GM15510 (cell line): ENCODE measurements around the gene EIF4G3.

ENCODE experiments used
- POLR2A ChIP-seq: IDR thresholded peaks from 3 replicates; pipeline ENCODE4 v1.6.1; 2011; ENCODE audit warnings: borderline replicate concordance; ENCODE audit not compliant: insufficient read length; ENCODE audit errors: extremely low read depth

Gene EIF4G3

DNA sequence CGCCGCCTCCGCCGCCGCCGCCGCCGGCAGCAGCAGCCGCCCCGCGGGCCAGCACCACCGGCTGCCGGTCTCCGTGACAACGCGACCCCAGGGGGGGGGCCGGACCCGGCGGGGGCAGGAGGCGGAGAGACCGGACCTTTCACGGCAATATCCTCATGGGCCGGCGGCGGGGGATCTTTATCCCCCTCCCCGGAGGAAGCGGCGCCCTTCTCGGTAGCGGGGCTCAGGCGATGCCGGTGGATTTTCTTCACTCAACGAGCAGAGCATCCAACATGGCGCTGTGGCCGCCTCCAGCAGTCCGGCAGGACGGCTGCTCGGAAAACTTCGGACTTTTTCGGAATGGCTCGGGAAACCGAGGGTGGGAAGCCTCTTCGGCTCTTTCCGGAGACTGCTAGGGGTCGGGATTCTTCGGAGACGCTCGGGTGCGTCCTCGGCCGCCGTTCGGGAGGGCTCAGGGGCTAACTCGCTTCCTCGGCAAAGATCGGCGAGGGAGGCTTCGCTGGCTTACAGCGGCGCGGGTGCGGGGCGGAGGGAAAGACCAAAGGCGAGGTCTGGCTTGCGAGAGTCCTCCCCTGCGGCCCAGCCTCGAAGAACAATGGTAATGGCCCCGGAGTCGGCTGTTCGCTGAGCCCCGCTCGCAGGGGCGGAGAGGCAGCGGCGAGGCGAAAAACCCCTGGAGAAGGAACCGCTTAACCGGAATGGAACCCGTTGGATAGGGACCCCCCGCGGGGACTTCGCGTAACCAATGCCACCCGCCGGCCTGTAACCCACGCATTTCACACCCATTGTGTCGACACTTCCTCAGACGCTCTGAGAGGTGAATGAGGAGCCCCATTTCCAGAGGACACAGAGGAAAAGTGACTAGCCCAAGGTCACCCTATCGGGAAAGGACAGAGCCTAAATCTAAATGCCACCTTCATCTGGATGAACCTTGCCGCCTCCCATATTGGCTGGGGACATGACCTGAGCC, at the start of gene EIF4G3:
Gene EIF4G3, minus strand, starts transcription at position 312 of the 970 bp plus-strand sequence. CDS start 174,155 bp downstream, outside the sequence.
- peak; percentile 83 for TF ChIP-seq POLR2A

GRCh38 chr1:21225065-21225464, 48.4 kb upstream of the EIF4G3 start:
- no peak for TF ChIP-seq POLR2A

DNA sequence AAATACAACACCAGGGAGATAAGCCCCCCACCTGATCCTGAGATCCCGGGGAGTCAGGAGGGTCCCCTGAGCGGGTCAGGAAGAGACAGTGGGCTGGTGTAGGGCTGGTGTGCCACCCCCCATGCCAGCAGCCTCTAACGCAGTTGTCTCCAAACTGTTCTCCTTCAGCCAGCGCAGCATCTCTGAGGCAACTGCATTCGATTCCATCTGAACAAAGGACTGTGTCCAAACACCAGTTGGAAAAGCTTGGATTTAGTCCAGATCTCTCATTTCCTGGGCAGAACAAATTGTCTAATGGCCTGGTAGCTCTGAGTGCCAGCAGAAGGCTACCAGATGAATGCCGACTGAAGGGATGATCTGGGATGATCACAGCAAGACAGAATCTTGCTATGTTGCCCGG, 44.1 kb upstream of the EIF4G3 start:
- no peak for TF ChIP-seq POLR2A

DNA sequence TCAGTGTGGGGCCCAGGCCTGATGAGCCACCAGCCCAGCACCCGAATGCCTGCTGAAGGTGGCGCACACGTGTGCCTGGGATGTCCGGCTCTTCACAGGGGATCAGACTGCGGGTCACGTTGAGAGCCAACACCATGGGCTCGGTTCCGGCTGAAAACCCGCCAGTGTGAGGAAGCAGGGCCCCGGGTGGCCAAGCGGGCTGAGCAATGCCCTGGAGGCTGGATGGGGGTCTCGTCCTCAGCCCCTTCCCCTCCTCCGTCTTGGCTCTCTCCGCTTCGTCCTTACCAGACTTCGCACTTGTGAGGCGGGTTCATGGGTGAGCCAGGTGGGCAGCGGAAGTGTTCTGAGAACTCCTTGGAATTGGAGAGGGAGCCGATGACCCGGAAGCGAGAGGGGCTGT, 43.0 kb upstream of the EIF4G3 start:
- no peak for TF ChIP-seq POLR2A

DNA sequence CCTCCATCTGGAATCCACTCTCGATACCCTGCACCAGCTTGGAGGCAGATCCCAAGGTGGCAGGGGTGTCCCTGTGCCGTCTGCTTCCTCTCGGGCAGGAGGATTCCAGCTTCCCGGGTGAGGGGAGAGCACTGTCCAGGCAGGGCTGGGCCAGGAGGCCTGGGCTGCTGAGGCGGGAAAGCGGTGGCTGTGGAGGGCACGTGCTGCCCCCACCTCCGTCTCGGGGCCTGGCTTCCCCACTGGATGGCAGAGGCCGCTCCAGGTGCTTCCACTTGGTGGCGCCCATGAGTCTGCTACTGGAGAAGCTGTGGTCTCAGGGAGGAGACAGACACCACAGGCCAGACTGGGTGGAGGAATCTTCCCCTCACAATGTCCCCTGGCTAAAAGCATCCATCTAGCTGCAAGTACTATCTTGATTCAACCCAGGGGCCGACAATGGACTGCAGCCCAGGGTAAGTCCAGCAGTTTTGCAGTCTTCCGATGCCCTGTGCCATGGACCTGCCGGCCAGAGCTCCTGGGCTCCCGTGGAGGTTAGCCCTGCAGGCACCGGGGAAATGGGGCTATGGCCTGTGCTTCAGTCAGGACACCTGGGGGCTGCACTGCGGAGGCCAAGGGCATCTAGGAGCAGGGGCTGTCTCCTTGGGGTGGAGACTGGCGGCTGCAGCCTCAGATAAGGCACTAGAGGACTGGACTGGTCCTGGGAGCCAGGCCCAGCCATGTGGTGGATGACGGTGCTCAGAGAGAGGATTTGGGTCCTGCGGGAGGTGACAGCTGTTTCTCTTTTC, 41.3 kb upstream of the EIF4G3 start:
- TF ChIP-seq POLR2A: no peak

GRCh38 chr1:21216835-21217811, 40.4 kb upstream of the EIF4G3 start:
- TF ChIP-seq POLR2A: no peak

GRCh38 chr1:21212126-21212525, 35.4 kb upstream of the EIF4G3 start:
- TF ChIP-seq POLR2A: no peak

DNA sequence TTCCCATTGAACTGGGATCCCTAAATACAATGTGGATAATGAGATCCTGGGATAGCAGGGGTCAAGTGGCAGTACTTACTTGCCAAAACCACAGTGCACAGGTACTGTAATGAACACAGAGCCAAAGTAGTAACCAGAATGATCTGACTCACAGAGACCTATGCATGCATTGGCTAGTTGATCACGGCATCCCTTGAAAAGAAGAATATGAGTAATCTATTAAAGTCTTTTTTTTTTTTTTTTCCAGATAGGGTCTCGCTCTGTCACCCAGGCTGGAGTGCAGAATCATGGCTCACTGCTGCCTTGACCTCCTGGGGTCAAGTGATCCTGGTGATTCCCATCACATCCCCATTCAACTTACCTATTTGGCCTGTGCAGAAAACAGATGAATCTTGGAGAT, 29.4 kb upstream of the EIF4G3 start:
- no peak for TF ChIP-seq POLR2A

DNA sequence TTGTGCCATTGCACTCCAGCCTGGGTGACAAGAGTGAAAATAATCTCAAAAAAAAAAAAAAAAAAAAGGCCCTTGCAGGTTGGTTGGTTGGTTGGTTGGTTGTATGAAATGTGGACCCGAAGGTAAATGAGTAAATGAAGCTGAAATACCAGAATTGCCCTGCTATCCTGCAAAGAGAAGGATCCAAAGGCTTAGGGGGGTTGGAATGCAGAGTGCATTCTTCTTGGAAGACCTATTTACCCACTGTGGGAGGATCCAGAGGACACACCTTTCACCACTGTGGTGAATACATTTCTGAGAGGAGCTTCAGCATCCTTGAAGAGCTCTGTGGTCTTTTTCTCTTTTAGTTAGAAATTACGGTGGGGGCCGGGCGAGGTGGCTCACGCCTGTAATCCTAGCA, 28.7 kb upstream of the EIF4G3 start:
- no peak for TF ChIP-seq POLR2A

GRCh38 chr1:21201650-21202049, 25.0 kb upstream of the EIF4G3 start:
- TF ChIP-seq POLR2A: no peak

- no peak for TF ChIP-seq POLR2A
These were observed 24.1 kb upstream of the EIF4G3 start for GRCh38 chr1:21200767-21201166.

- no peak for TF ChIP-seq POLR2A
These were observed 22.2 kb upstream of the EIF4G3 start for GRCh38 chr1:21198929-21199328.

GRCh38 chr1:21192871-21193270, 16.2 kb upstream of the EIF4G3 start:
- TF ChIP-seq POLR2A: no peak

- TF ChIP-seq POLR2A: no peak
These were observed 15.6 kb upstream of the EIF4G3 start for GRCh38 chr1:21192284-21192683.
